Prostate gland (tissue), 2 donors: ENCODE data around the gene PCDHGA1.

Experiments used
- POLR2A ChIP-seq: fragments of 450-650 bp; IDR thresholded peaks from one replicate; pipeline ENCODE4 v1.6.1; 2016; ENCODE audit warnings: antibody characterized with exemption, mild to moderate bottlenecking
- POLR2AphosphoS5 ChIP-seq: sonication (generic); formaldehyde crosslinking; IDR thresholded peaks from one replicate; pipeline ENCODE4 v1.6.1; 2017; ENCODE audit warnings: antibody characterized with exemption
- TF ChIP-seq, protein P1 (sequence below), 4 experiments: fragments of 200-600 bp in 2 of 4; fragments of 450-650 bp in 2 of 4; sonication (generic) in 2 of 4; IDR thresholded peaks; 1 replicate in 3 of 4; 2 replicates in 1 of 4; pipeline ENCODE4 v1.5.1; 2016 to 2019; ENCODE audit warnings: antibody characterized with exemption in 4 of 4, mild to moderate bottlenecking in 2 of 4, moderate library complexity in 2 of 4

DNA sequence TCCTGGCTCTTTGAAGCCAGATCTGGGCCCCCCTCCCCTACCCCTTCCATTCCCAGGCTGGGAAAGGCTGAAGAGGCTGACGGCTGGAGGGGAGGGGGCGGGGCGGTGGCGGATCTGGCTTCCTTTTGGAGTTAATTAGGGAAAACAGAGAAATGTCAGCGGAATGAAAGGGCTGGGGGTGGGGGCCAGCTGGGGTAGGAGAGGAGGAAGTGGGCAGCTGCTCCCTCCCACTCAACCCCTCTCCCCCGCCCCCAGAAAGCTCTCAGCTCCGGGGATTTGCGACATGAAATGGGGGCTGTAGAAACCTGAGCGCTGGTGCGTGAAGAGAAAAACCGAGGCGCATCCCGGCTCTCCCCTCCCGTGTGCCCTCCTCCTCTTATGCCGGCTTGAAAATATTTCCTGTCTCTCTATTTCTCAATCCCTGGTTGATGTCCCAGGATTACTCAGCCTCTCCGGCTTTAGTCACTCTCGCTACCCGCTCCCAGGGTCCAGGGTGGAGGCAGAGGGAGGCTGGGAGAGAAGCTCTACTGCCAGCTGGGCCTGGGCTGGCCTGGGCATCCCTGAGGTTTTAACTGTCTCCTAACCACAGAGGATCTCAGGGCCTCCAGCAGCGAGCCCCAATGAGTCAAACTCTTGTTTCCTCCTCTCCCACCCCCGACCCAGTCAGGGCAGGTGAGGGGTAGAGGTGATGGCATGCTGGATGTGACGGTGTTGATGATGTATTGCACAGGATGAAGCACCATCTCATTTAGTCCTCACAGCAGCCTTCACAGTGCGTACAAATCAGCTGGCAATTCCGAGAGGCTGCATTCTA is 178.7 kb downstream of the PCDHGA1 start:
- TF ChIP-seq, protein P1, sequence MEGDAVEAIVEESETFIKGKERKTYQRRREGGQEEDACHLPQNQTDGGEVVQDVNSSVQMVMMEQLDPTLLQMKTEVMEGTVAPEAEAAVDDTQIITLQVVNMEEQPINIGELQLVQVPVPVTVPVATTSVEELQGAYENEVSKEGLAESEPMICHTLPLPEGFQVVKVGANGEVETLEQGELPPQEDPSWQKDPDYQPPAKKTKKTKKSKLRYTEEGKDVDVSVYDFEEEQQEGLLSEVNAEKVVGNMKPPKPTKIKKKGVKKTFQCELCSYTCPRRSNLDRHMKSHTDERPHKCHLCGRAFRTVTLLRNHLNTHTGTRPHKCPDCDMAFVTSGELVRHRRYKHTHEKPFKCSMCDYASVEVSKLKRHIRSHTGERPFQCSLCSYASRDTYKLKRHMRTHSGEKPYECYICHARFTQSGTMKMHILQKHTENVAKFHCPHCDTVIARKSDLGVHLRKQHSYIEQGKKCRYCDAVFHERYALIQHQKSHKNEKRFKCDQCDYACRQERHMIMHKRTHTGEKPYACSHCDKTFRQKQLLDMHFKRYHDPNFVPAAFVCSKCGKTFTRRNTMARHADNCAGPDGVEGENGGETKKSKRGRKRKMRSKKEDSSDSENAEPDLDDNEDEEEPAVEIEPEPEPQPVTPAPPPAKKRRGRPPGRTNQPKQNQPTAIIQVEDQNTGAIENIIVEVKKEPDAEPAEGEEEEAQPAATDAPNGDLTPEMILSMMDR (IDR thresholded peaks at IDR 0.05): no peak
- no peak for TF ChIP-seq POLR2AphosphoS5
- no peak for TF ChIP-seq POLR2A
